ENCODE measurements around the gene YAP1. TPM values are rescaled to one million over a fixed set of nuclear protein-coding genes. Genes with fewer than 3 reads are reported as not detected.

The YAP1 gene
- total and polyA plus RNA-seq, 2 of the 4 experiments (the other 2 are of a cell fraction) = 121 to 251 TPM

GRCh38 chr11:102252339-102252891 lies 142.2 kb downstream of the YAP1 start:
- peak; percentile 73 for DNase-seq
- TF ChIP-seq MXI1 (IDR thresholded peaks at IDR 0.05; ENCODE audit: borderline replicate concordance, low read depth, low read length) (no peak), RAD21 (IDR thresholded peaks at IDR 0.05; ENCODE audit: low read length) (no peak), RCOR1 (IDR thresholded peaks at IDR 0.05; ENCODE audit: insufficient replicate concordance, low read length) (no peak), MAZ (IDR thresholded peaks at IDR 0.05; ENCODE audit: borderline replicate concordance, low read depth, low read length) (no peak), FOS (IDR thresholded peaks at IDR 0.05; ENCODE audit: low read depth, low read length) (no peak), MAFK (IDR thresholded peaks at IDR 0.05; ENCODE audit: low read depth, low read length) (no peak), BHLHE40 (IDR thresholded peaks at IDR 0.05; ENCODE audit: low read depth, low read length) (no peak), ELK1 (IDR thresholded peaks at IDR 0.05; ENCODE audit: borderline replicate concordance, low read depth, low read length) (no peak), RFX5 (IDR thresholded peaks at IDR 0.05; ENCODE audit: low read depth, low read length) (no peak), CHD1 (IDR thresholded peaks at IDR 0.05; ENCODE audit: low read depth, low read length) (no peak), SMC3 (IDR thresholded peaks at IDR 0.05; ENCODE audit: low read depth, low read length) (no peak), POLR2A (IDR thresholded peaks at IDR 0.05; ENCODE audit: low read depth, low read length) (no peak), CEBPB (IDR thresholded peaks at IDR 0.05; ENCODE audit: low read depth, low read length) (no peak)
- TF ChIP-seq, protein P1, sequence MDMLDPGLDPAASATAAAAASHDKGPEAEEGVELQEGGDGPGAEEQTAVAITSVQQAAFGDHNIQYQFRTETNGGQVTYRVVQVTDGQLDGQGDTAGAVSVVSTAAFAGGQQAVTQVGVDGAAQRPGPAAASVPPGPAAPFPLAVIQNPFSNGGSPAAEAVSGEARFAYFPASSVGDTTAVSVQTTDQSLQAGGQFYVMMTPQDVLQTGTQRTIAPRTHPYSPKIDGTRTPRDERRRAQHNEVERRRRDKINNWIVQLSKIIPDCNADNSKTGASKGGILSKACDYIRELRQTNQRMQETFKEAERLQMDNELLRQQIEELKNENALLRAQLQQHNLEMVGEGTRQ (IDR thresholded peaks at IDR 0.05; ENCODE audit: low read depth, low read length) = no peak
- TF ChIP-seq, protein P2, sequence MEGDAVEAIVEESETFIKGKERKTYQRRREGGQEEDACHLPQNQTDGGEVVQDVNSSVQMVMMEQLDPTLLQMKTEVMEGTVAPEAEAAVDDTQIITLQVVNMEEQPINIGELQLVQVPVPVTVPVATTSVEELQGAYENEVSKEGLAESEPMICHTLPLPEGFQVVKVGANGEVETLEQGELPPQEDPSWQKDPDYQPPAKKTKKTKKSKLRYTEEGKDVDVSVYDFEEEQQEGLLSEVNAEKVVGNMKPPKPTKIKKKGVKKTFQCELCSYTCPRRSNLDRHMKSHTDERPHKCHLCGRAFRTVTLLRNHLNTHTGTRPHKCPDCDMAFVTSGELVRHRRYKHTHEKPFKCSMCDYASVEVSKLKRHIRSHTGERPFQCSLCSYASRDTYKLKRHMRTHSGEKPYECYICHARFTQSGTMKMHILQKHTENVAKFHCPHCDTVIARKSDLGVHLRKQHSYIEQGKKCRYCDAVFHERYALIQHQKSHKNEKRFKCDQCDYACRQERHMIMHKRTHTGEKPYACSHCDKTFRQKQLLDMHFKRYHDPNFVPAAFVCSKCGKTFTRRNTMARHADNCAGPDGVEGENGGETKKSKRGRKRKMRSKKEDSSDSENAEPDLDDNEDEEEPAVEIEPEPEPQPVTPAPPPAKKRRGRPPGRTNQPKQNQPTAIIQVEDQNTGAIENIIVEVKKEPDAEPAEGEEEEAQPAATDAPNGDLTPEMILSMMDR (conservative IDR thresholded peaks at IDR 0.05; ENCODE audit: low read depth, low read length) = no peak

More at GRCh38 chr11:102252339-102252891, 142.2 kb downstream of the YAP1 start:
- H3K4me3 ChIP-seq (ENCODE audit: insufficient read depth, low read depth, low read length) = no peak overlapping the region
- peak overlapping the region; percentile 59 for H3K4ac ChIP-seq (ENCODE audit: low read depth, low read length)
- H2AK5ac ChIP-seq (ENCODE audit: low read depth, low read length) = 0 out of 2 replicates have a peak overlapping the region, but pooled peaks have one; percentile 10
- H4K8ac ChIP-seq (ENCODE audit: low read depth in 2 of 2, low read length in 2 of 2) = peak overlapping the region in 1 of 2 experiments; percentile 53; a peak in 2 of 4 replicates
- no peak overlapping the region for H3K56ac ChIP-seq (ENCODE audit: extremely low read depth, insufficient read depth, low read length)
- peak overlapping the region; percentile 60; the same call in 1 of the 2 replicates for H2BK20ac ChIP-seq (ENCODE audit: low read depth, low read length)
- BruUV-seq (replicated peaks) = no TSS peak
- H2BK15ac ChIP-seq (ENCODE audit: low read depth, low read length) = peak overlapping the region; percentile 42; the same call in 1 of the 3 replicates
- dilution Hi-C loops (cut with HindIII; ENCODE audit: low sequenced_read_pairs, unreplicated experiment) = no loop called here
- no peak overlapping the region; the same call in 1 of the 2 replicates for H3K9ac ChIP-seq (ENCODE audit: low read depth, low read length)
- H2AK9ac ChIP-seq (replicated peaks; ENCODE audit: low read depth, low read length, poor library complexity) = no peak overlapping the region
- H4K20me1 ChIP-seq (ENCODE audit: insufficient read depth, low read length) = no peaks in the 10 kb centered on the region
- peak overlapping the region; percentile 57 for H2BK5ac ChIP-seq (ENCODE audit: low read depth, low read length, poor library complexity, severe bottlenecking)
- 57% methylated on average over 2 of the region's 6 CpGs; no CpG with 5 or more reads in 1 of the 2 experiments for WGBS, 2 experiments (ENCODE audit: extremely low coverage in 2 of 2, insufficient read length in 1 of 2)
- H2AFZ ChIP-seq (replicated peaks; ENCODE audit: low read length, poor library complexity) = peak overlapping the region; percentile 77
- H3K79me1 ChIP-seq (ENCODE audit: low read depth in 1 of 2, low read length in 2 of 2) = no peaks in the 10 kb centered on the region
- peaks cover 6% of the 10 kb centered on the region for H3K9me1 ChIP-seq (ENCODE audit: insufficient read depth, low read length)
- peak overlapping the region; percentile 2; the same call in 1 of the 2 replicates for H3K23ac ChIP-seq (ENCODE audit: low read depth, low read length)
- H4K5ac ChIP-seq (ENCODE audit: low read depth, low read length) = peak overlapping the region; percentile 13; the same call in 1 of the 2 replicates
- no peaks in the 10 kb centered on the region for H3K9me3 ChIP-seq (ENCODE audit: control insufficient read depth, insufficient read depth, low read length)
- ATAC-seq (ENCODE audit: low read depth) = peak; percentile 62
- H3K4me1 ChIP-seq (ENCODE audit: control insufficient read depth, insufficient read depth, low read length) = peaks cover 6% of the 10 kb centered on the region
- H3K27ac ChIP-seq (ENCODE audit: insufficient read depth, low read length) = no peak overlapping the region
- H3K27me3 ChIP-seq (ENCODE audit: control insufficient read depth, insufficient read depth, low read length) = no peaks in the 10 kb centered on the region
- no peaks in the 10 kb centered on the region for H3K36me3 ChIP-seq (ENCODE audit: control insufficient read depth, insufficient read depth, low read length)
- peak overlapping the region; percentile 54; the same call in 1 of the 2 replicates for H3K14ac ChIP-seq (replicated peaks; ENCODE audit: low read depth, low read length)
- peak overlapping the region; percentile 47; the same call in 1 of the 2 replicates for H3K18ac ChIP-seq (ENCODE audit: low read depth, low read length)
- peak overlapping the region; percentile 62 for H2BK120ac ChIP-seq (ENCODE audit: low read depth, low read length)
- peak overlapping the region; percentile 58; the same call in 1 of the 2 replicates for H4K91ac ChIP-seq (ENCODE audit: insufficient read depth, low read depth, low read length)
- intact Hi-C loops (cut with micrococcal nuclease) = no loop called here
- in situ Hi-C loops (cut with MboI; ENCODE audit: low sequenced_read_pairs) = no loop called here
- ChIA-PET CTCF (interaction anchor here (0.6 to 1.2 kb wide), 3 partner anchors 75 to 337 kb away, joined by 3 read pairs; partner anchors contain the start of gene CEP126), POLR2A (ENCODE audit: unreplicated experiment) (no interaction called here)
- H3K4me2 ChIP-seq (ENCODE audit: low read depth, low read length) = peak overlapping the region; percentile 54
